Measurements from ENCODE around the gene CAMSAP2.

DNA sequence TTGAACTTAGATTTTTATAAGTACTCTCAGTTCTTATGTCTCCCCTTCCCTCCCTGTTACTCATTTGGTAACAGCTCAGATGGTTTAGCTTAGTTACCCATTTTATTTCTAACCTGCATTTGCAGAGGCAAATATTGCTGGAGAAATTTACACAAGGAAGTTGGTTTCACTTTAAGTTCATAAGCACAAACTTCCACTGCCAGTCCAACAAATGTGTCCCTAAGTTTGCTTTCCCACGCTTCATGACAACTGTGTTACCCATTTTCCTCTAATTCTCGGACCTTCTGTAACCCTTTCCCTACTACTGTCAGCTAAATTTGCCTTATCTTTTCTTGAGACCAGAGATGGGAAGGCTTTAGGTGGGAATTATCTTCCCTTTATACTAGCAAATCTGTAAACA is 70.2 kb downstream of the CAMSAP2 start:
- TF ChIP-seq EP300 (IDR thresholded peaks at IDR 0.05) (no peak), POLR2A (IDR thresholded peaks at IDR 0.05) (no peak), CTCF (IDR thresholded peaks at IDR 0.05) (no peak)
